ENCODE results near the gene CSMD2.

CSMD2 gene

DNA sequence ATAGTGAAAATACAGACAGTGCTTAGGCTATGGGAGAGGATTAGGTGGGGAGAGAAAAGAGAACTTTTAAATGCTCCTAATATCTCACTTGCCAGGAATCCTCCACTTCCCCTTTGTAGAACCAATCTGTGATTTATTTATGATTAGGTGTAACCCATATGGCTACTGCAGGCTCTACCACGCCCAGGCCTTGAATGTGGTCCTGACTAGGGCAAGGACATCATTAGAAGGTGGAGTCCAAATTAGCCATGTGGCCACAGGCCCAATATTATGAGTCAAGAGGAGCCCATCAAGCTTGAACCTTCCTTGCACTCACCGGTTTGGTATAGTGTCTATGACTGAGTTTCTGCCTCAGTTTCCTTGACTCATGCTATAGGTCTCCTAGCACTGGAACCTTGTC is 159.7 kb downstream of the CSMD2 start:
- no peak for DNase-seq (ENCODE audit: low read depth in 2 of 2)

- no peak for DNase-seq (ENCODE audit: low read depth in 2 of 2)
These were observed 162.2 kb downstream of the CSMD2 start for GRCh38 chr1:34002810-34003209.

DNA sequence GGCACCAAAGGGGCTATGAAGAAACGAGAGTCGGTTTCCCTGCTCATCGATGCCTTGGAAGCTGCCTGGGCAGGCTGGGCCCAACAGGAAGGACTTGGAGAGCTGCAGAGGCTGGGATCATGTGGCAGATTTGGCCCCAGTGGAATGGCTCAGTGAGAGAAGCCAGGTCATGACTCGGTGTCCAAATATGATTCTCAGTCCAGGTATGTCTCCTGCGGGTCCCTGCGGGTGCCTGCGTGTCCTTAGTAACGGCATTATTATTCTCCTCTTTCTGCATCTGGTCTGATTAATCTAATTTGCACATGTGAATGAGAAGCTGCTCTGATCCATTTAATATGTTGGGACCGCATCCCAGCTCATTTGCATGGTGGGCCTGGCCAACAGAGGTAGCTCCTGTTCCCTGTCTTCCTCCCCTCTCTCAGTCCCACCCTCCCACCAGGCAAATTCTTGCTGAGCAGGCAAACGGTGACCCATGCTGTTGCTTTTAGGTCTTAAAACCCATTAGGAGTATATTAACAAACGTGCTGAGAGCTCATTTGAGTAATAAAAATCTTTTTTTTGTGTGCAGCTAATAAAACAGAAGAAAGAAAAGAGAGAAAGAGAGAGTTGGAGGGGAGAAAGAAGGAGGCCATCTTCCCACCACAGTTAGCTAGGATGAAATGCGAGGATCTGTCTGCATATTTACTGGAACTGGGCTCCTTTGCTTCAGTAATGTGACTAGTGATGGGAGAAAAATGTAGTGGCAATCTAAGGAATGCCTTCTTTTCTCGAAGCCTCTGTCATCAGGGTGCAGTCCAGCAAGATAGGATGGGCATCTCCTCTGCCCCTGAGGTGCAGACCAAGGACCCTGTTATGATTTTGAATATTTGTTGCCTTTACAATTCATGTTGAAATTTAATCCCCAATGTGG is 167.6 kb downstream of the CSMD2 start:
- DNase-seq (ENCODE audit: low read depth in 2 of 2), result no peak

GRCh38 chr1:33996281-33996680 is 168.7 kb downstream of the CSMD2 start:
- no peak for DNase-seq (ENCODE audit: low read depth in 2 of 2)

DNA sequence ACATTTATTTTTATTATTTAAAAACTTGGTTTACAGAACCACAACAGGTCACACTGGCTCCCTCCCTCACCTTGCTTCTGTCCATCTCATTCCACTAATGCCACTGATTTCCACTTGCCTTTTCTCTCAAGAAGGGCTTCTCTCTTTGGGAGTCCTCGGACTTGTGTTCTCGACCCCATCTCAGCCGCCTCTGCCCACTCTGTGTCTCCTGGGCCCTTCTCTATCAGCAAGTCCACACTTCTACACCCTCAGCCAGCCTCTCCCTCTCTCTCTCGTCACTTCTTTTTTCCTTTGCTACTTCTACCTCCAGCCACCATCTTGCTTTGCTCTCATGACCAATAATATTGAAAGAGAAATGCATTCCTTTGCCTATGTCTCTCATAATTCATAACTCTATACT is 171.7 kb downstream of the CSMD2 start:
- DNase-seq (ENCODE audit: low read depth in 2 of 2), result no peak

- DNase-seq (ENCODE audit: low read depth in 2 of 2), result no peak
These were observed 174.7 kb downstream of the CSMD2 start for GRCh38 chr1:33990281-33990680.

- DNase-seq (ENCODE audit: low read depth in 2 of 2), result no peak
These were observed 176.9 kb downstream of the CSMD2 start for GRCh38 chr1:33988161-33988560.

DNA sequence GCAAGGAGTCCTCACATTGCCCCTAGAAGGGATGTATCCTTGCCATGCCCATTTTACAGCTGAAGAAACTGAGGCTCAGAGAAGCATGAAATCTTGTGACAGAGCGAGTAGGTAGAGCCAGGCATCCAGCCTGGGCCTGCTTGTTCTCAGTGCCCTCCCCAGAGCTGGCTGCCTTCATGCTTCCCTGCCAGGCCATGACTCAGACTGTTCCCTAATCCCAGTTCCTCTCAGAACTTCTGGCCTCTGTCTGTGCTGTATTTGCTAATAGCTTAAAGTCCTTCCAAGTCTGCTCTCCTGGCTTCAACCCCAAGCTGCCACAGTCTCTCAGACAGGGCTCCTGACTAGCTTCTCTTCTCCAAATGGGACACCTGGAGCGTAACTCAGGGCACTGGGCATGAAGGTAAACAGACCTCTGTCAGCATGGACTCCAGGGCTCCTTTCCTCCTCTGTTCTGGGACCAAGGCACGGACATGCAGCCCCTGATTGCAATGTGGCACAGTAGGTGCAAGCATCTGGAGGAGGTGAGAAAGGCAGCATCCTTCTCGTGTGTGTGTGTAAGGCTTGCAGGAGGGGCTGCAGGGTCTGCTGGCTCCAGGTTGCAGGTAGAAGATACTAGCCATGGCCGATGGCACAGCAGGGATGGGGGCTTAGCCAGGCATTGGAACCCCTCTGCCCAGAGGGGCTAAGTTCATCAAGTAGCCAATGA is 178.5 kb downstream of the CSMD2 start:
- no peak for DNase-seq (ENCODE audit: low read depth in 2 of 2)

GRCh38 chr1:33985656-33986055 is 179.4 kb downstream of the CSMD2 start:
- no peak for DNase-seq (ENCODE audit: low read depth in 2 of 2)

- DNase-seq (ENCODE audit: low read depth in 2 of 2), result no peak
These were observed 180.0 kb downstream of the CSMD2 start for GRCh38 chr1:33984906-33985565.

GRCh38 chr1:33982419-33982818 is 182.6 kb downstream of the CSMD2 start:
- DNase-seq (ENCODE audit: low read depth in 2 of 2), result no peak

DNA sequence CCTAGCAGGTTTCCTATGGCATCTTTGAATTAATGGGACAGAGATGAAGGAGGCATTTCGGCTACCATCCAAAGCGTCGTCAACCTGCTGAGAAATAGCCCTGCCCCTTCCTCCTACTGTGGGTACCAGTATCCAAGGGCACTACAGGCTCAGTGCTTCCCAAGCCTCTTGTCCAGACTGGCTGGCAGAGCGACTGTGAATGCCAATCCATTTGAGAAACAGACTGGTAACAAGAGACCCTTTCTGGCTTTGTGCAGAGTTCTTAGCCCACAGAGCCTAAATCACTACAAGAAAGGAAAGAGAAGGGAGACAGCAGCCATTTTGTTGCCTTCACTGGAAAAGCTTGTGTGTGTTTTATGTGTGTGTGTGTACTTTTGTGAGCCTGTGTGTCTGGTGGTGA is 185.7 kb downstream of the CSMD2 start:
- no peak for DNase-seq (ENCODE audit: low read depth in 2 of 2)

- DNase-seq (ENCODE audit: low read depth in 2 of 2), result no peak
These were observed 189.1 kb downstream of the CSMD2 start for GRCh38 chr1:33975961-33976360.

DNA sequence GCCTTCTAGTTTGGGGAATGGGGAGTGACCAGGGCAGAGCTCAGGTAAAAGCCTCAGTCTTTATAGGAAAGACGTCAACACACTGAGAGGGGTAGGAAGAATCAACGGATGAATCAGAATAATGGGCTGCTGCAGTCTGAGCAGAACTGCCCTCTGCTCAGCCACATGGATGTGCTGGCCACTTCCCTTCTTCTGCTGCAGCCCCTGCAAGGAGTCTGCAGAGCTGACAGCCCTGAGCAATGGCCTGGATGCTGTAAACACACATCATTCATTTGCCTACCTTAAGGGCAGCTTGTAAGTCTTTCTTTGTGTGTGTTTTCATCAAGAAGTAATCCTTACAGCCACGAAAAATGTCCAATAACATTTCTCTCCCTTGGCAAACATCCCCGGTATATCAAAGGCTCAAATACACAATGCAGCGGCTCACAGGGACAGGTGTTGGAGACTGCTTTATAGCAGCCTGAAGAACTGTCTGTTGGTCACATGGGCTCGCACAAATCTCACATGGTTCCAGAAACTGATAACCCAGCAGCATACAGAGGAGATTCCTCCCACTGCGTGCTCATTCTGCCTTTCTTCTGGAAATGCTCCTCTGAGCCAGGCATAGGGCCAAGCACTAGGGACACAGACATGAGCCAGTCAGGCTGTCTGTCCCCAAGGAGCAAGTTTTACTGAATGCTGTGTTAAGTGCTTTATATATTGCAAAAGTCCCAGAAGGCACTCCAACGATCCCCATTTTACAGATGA is 191.1 kb downstream of the CSMD2 start:
- no peak for DNase-seq (ENCODE audit: low read depth in 2 of 2)

DNA sequence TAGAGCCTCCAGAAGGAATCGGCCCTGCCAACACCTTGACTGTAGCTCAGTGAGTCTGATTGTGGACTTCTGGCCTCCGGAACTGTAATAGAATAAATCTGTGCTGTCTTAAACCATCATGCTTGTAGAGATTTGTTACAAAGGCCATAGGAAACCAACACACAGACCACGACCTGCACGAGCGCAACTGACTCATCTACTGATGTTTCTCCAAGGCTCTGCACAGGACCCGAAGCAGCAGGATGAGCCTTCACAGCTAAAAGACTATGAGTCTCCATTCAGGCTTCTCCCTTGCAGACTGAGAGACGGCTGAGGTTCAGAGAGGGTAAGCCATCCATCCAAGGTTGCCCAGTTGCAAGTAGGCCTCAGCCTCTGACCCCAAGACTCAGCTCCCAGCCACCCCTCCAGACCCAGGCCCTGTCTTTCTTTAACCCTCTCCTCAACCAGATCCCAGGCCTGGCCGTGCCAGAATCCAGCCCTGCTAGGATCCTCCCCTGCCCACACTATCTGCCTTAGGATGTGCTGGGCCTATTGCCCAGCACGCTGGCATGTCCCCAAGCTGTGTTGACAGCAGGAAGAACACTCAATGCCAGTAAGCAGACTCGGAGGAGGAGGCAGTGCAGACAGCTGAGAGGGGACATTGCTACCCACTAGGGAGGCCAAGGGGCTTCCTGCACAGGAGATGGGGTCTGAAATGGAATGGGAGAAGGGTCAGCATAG is 192.2 kb downstream of the CSMD2 start:
- no peak for DNase-seq (ENCODE audit: low read depth in 2 of 2)

DNA sequence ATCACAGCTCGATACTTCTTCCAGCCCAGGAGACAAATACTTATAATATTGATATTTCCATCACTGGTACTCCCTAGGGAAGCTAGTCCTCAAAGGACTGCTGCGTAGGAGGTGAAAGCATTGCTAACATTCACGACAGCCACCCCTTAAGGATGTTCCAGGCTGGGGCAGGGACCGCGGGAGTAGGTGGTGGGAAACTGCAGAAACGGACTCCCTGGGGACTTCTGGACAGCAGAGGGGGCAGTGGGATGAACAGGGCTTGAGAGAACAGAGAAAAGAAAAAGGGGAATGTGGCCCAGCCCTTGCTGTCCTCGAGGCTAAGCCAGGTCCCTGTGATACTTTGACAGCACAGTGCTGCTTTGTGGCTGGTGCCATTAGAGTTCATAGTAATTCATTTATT is 193.1 kb downstream of the CSMD2 start:
- no peak for DNase-seq (ENCODE audit: low read depth in 2 of 2)

GRCh38 chr1:33971018-33971710 is 193.9 kb downstream of the CSMD2 start:
- no peak for DNase-seq (ENCODE audit: low read depth in 2 of 2)

GRCh38 chr1:33970148-33970825 is 194.7 kb downstream of the CSMD2 start:
- no peak for DNase-seq (ENCODE audit: low read depth in 2 of 2)

DNA sequence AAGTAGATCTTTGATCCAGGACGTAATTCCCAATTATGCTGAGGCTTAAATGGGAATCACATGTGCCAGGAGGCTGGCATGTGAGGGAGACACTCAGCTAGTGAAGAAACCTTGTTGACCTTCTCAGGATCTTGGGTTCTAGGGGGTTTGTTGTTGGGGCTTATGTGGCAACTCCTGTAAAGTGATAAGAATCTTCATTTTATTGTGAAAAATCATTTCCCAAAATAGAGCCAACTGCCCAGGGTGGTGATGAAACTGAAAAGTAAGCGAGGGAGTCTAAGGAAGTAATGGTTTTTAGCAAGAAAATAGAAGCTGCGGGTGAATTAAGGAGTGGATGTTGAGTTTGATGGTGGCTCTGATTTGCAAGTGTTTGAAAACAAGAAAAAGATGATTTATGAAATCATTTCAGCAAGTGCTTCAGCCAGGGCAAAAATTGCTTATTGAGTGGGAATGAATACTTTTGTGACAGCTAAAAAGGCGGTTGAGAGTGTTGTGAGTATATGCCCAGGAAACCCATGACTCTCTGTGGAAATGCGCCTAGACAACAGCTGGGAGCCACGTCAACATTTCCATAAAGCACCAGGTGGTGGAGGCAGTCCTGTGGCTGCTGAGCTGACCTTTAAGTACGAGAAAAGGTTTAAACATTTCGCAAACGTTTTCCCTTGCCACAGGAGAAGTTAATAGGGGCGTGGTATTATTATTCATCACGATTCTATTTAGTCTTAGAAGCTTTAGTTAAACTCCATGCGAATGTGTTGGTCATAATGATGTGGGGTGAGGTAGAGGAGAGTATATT is 198.5 kb downstream of the CSMD2 start:
- DNase-seq (ENCODE audit: low read depth in 2 of 2), result no peak
